GM18498 (cell line): Measurements from ENCODE around the gene GNPTG.

ENCODE experiments used
- ATAC-seq: cut with Tn5 transposase; IDR thresholded peaks from one replicate; pipeline ENCODE4 v1.9.1; 2021; ENCODE audit warnings: mild to moderate bottlenecking, moderate library complexity; ENCODE audit not compliant: unreplicated experiment

GNPTG gene

GRCh38 chr16:1333149-1333812 is 18.4 kb upstream of the GNPTG start, which contains the start of gene BAIAP3:
TSS of gene BAIAP3 (plus strand) at chr16:1333645. CDS start at chr16:1338550, 4,905 bp downstream.
- no peak for ATAC-seq

GRCh38 chr16:1333854-1334700 is 17.7 kb upstream of the GNPTG start:
- no peak for ATAC-seq

GRCh38 chr16:1334739-1335138 is 17.0 kb upstream of the GNPTG start:
- no peak for ATAC-seq

- no peak for ATAC-seq
Observed at GRCh38 chr16:1335211-1335971, 16.3 kb upstream of the GNPTG start.

GRCh38 chr16:1335996-1336395 is 15.7 kb upstream of the GNPTG start:
- no peak for ATAC-seq

- no peak for ATAC-seq
Observed at GRCh38 chr16:1336619-1337018, 15.1 kb upstream of the GNPTG start.

GRCh38 chr16:1337486-1337885 is 14.2 kb upstream of the GNPTG start:
- no peak for ATAC-seq

GRCh38 chr16:1338119-1338730 is 13.5 kb upstream of the GNPTG start:
- no peak for ATAC-seq

GRCh38 chr16:1338855-1339675 is 12.7 kb upstream of the GNPTG start:
- ATAC-seq, result no peak

GRCh38 chr16:1340730-1341494 is 10.8 kb upstream of the GNPTG start:
- ATAC-seq, result no peak

- no peak for ATAC-seq
Observed at GRCh38 chr16:1341495-1342420, 10.0 kb upstream of the GNPTG start.

- ATAC-seq, result peak; percentile 89
Observed at GRCh38 chr16:1342526-1343427, 9.0 kb upstream of the GNPTG start.

- no peak for ATAC-seq
Observed at GRCh38 chr16:1343428-1344242, 8.1 kb upstream of the GNPTG start.

GRCh38 chr16:1344499-1344898 is 7.2 kb upstream of the GNPTG start:
- no peak for ATAC-seq

- ATAC-seq, result no peak
Observed at GRCh38 chr16:1345087-1345486, 6.6 kb upstream of the GNPTG start.

GRCh38 chr16:1345651-1346421 is 5.9 kb upstream of the GNPTG start:
- ATAC-seq, result no peak
